Measurements from ENCODE around the gene TRPM3.

TRPM3 gene

GRCh38 chr9:70577671-70578070 is 543.8 kb downstream of the TRPM3 start:
- no peak for DNase-seq (ENCODE audit: low spot score)

DNA sequence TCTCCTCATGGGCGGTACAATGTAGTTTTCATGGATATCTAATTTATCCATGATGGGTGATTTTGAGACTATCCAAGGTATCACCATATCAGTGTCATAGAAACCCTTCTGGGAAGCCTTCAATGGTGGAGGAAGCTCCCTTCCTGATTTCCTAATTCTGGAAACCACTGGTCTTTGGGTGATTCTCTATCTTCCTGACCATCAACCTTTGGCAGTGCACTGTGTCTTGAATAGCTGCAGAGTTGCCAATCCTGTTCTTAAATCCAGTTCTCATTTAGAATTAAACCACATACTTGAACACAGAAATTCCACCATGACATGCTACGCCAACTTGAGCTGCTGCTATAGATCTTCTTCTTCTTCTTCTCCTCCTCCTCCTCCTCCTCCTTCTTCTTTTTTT is 545.3 kb downstream of the TRPM3 start:
- DNase-seq (ENCODE audit: low spot score), result no peak

GRCh38 chr9:70574151-70574837 is 547.1 kb downstream of the TRPM3 start:
- no peak for DNase-seq (ENCODE audit: low spot score)

DNA sequence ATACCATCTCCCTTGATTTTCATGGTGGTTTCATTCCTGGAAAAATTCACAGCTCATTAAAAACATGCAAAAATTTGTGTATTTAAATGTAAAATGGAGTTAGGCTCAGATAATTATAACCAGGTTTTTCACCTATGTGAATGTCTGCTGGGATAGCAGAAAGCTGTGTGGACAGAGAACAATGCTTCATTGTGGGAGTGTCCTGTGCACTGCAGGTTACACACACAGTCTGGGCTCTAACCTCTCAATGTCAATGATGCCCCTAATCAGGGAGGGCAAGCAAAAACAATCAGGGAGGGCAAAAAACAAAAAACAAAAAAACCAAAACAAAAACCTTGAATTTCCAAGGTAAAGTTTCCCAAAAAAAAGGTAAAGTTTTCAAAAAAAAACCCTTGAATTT is 548.1 kb downstream of the TRPM3 start:
- no peak for DNase-seq (ENCODE audit: low spot score)

DNA sequence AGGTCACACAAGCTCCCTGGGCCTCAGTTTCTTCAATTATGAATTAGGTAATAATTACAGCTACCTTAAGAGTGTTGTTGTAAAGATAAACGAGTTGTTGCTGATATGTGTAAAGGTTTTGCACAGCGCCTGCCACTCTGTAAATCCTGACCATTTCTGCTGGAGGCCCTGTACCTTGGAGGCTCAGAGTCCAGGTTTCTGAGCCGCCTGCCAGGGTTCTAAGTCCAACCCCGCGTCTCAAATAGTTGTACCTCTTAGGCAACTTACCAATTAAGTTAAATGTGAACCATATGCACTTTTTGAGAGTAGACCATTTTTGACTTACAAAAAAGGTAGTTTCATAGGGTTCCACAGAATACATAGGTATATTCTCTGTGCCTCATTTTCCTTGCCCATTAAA is 550.2 kb downstream of the TRPM3 start:
- no peak for DNase-seq (ENCODE audit: low spot score)

- no peak for DNase-seq (ENCODE audit: low spot score)
Measured at GRCh38 chr9:70569791-70570190, 551.6 kb downstream of the TRPM3 start.

DNA sequence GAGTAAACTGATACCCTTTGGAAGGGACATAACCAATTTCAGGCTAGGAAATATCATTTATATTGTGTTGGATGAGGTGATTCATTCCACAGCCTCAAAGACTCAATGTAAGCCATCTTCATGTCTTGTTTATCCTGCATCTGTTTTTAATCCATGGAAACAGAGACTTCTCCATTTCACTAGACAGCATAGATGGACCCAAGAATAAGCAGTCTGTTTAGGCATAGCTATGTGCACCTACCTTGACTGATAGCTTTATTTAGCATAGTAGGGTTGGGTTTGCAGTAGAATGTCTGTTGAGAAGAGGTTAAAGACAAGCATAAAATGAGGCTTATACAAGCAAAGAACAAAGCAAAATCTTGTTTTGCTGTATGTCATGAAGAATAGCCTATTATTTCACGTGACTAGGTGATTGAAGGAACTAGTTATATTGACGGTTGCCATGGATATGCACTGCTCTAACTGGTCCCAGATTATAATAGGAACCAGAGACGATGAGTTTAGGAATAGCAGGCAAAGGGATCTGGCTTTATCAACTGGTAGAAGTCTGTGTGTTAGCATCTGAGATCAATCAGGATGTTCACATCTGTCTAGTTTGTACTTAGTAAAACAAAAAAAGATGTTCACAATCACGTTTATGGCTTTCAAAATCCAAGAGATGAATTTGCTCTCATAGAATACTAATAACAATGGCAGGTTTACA is 552.2 kb downstream of the TRPM3 start:
- no peak for DNase-seq (ENCODE audit: low spot score)

DNA sequence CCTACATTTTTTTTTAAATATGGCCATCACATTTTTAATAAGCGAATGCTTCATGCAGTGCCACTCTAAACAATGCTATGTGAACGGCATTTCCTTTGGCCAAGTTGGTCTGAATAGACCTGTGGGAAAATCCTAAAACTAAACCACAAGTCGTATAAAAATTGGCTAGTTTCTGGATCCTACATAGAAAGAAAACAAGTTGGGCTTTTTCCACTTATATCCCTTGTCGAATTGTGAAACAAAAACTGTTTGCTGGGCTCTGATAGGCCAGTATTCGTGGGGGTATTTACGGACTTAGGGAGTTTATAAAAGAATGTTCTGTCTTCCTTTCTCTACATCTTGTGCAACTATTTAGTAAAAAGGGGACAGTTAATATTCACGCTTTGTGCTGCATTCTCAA is 553.9 kb downstream of the TRPM3 start:
- DNase-seq (ENCODE audit: low spot score), result no peak

DNA sequence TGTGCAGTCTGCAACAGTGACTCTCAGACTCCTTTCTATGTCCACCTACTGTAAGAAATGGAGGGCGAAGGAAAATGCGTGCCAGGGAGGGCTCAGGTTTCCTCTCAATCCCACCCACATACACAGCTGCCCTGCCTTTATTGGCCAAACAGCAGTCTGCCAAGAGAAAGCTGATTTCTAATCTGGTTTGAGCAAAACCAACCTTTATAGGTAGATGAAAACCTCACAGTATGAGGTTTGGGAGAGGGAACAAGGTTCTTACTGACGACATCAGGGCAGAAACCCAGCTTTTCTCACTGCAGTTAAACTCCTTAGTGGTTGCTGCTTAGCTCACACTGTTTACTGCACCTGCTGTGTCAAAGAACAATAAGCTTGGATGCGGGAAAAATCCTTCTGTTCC is 554.7 kb downstream of the TRPM3 start:
- DNase-seq (ENCODE audit: low spot score), result no peak

DNA sequence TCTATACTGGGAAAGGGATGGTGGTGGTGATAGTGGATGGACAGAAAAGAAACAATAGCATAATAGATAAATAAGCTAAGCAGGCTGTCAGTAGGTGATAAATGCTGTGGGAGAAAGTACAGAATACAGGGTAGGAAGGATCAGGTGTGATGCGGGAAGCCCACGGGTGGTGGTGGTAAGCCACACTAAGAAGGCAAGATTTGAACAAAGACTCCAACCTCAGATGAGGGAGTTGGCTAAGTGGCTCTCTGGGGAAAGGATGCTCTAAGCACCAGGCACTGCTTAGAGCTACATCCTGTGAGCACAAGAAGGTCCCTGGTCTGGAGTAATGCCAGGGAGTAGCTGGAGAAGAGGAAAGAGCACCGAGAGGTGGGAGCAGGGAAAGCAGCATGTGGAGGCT is 555.4 kb downstream of the TRPM3 start:
- no peak for DNase-seq (ENCODE audit: low spot score)

- DNase-seq (ENCODE audit: low spot score), result no peak
Measured at GRCh38 chr9:70564468-70565335, 556.7 kb downstream of the TRPM3 start.

DNA sequence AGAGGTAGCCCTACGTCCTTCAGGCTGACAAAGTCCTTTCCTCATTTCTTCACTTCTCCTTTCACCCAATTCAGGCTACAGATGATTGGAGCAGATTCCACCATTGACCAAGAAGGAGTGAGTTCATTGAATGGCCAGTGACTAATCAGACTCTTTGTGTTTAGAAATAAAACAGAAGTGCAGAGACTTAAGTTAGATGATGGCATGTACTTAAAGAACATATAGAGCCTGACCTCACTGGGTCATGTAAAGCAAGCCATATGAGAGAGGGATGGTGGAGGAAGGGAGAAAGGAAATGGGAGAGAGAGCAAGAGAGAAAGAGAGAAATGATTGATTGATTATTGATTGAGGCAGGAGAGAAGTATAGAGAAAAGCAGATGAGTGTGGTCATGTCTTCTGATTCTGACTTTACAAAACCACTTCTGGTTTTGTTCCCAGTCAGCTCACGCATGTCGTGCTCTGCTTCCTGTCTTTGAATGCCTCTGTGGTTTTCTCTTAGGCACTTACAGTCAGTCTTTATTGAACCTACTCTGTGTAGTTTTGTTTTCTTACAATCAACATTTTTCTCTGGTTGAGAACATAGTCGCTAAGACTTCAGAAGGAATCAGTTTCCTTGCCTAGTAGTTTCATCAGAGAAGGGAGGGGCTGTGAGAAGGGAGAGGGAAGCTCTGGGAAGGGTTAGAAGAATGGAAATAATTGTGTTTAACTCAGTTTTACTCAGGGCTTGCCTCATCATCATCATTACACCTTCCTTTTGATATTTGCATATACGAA is 557.8 kb downstream of the TRPM3 start:
- peak; percentile 52 for DNase-seq (ENCODE audit: low spot score)

- DNase-seq (ENCODE audit: low spot score), result no peak
Measured at GRCh38 chr9:70563010-70563409, 558.4 kb downstream of the TRPM3 start.

GRCh38 chr9:70561786-70562395 is 559.5 kb downstream of the TRPM3 start:
- DNase-seq (ENCODE audit: low spot score), result no peak

DNA sequence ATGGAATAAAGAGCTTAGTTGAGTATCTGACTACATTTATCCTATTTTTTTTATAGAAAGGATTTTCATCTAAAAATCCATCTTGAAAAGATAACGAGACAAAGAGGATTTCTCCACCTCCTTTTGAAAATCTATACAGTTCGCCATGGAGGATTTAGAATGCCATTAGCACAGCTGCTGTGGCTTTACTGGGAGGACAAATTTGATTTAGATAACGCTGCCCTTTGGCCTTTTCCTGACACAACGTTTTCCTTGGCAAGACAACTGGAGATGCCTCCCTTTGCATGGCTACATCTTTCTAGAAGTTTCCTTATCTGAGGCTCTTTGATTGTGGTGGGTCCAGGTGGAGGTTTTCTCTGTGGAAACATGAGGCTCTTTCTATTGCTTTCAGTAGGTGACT is 560.3 kb downstream of the TRPM3 start:
- no peak for DNase-seq (ENCODE audit: low spot score)

- no peak for DNase-seq (ENCODE audit: low spot score)
Measured at GRCh38 chr9:70559102-70559501, 562.3 kb downstream of the TRPM3 start.

DNA sequence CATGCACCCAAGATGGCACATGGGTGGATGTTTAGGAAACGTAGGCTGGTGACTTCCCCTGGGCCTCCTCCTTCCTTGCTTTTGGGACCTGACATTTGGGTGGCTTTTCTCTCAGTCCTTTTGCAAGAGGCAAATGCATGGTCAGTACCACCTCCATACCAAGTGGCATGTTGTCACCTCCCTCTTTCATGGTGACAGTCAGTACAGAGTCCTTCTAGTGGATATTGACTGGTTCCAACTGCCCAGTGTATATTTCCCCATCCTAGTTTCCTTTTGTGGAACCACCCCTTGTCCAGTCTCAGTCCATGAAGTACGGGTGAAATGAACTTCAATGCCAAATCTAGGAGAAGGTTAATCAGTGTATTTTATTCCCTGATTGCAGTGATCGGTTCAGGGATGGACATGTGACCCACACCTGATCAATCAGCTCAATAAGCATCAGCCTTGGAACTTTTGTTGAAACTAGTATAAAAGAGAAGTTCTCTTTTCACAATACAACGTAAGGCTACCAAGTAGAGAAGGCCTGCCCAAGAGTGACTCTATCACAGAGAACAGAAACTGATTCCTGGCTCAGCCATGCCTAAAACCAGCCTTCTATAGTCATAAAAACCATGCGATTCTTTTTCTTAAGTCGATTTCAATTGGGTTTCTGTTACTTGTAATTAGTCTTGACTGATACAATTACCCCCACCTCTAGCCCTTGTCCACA is 563.6 kb downstream of the TRPM3 start:
- no peak for DNase-seq (ENCODE audit: low spot score)

DNA sequence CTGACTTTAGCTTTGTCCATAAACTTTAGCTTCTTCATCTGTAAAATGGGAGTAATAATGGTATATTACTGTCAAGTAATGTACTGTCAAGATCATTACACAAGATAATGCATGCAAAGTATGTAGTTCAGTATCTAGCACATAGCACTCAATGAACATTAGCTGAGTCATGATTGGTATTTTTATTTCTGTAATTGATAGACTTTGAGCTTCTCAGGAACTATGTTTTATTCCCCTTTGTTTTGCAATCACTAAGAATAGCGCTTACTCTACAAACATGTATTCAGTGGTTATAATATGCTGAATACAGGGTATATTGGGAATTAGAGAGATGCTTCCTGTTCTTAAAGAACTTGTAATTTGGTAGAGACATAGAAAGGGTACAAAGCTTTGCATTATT is 564.6 kb downstream of the TRPM3 start:
- DNase-seq (ENCODE audit: low spot score), result no peak

DNA sequence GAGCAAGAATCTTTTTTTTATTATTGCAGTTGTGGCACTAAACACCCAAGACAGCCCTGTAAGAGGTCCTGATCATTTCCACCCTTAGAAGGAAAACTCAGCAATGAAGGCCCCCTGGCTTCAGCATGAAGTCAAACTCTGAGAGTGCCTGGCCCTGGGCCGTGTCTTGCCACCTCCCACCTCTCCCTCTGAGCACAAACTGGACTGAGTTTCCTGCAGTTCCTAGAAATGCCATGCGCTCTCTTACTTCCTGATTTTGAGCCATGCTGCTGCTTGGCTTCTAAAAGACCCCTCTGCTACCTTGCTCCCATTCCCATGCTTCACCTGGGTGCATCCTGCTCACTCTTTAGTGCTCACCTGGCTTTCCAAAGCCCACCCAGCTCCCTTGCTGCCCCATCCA is 566.5 kb downstream of the TRPM3 start:
- DNase-seq (ENCODE audit: low spot score), result no peak

- DNase-seq (ENCODE audit: low spot score), result no peak
Measured at GRCh38 chr9:70553707-70554673, 567.4 kb downstream of the TRPM3 start.
